SKM-1 treated with dmso at 0.1 percent for 144 hours (cell line): ENCODE data around the gene MMRN2.
"Not testable (repeated sequence)": the region's sequence is repeated elsewhere in the genome, so short reads cannot be mapped to it uniquely, and the experiment has no call there.

Experiments used
- DNase-seq: peaks from one replicate; lab custom pipeline; 2025; ENCODE audit not compliant: unreplicated experiment; lab: John Stamatoyannopoulos, UW

The MMRN2 gene

DNA sequence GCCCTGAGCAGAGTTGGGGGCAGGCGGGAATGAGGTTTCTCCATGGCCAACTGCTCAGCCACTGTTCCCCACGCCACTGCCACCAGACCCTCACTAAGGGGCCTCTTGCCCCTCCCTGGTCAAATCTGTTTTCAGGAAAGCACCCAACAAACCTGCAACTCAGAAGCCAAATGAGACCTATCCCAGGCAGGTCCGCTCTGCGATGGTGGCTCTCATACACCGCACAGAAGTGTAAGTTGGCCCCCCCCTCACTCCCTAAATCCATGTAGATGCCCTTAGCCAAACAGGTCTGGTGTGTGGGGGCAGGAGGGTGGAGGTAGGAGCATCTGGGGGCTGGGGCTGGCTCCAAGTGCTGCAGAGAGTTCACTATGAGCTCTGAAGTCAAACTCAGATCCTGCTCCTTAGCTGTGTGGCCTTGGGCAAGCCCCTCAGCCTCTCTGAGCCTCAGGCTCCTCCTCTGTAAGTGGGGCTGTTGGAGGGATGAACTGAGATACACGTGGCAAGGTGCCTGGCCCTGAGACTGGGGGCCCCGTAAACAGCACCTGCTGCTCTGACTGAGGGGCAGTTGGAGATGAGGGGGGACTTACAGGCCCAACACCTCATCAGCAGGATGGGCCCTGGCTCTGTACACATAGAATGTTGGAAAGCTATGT is 1.1 kb downstream of the MMRN2 start:
- no peak for DNase-seq

DNA sequence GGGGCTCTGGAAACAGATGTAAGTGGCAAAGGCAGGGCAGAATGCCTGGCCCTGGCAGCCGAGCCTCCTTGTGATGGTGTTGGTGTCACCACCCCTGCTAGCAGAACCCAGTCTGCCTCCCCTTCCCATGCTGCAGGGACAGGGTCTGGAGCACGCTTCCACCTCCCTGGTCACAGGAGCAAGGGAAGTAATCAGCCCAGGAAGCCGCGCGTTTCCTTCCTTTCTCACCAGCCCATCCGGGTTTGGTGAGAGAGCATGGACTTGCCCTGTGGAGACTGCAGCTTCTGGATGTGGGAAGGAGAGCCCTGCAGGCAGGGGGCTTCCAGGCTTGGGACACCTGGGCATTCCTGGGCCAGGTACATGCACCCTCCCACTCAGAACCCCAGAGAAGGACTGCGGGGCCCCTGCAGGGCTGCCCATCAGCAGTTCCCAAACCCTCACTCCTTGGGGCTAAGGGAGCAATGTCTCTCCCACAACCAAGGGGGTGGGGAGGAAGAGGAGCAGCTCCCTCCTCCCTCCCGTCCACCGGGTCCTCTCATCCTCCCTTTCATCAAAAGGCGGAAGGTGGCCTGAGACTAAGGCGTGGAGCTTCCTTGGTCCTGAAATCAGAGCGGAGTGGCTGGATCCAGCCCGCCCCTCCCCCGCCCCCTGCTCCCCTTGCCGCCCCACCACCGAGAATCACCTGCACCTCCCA is 1.8 kb downstream of the MMRN2 start:
- DNase-seq, result no peak

- DNase-seq, result no peak
Observed at GRCh38 chr10:86954681-86955500, 2.5 kb downstream of the MMRN2 start.

DNA sequence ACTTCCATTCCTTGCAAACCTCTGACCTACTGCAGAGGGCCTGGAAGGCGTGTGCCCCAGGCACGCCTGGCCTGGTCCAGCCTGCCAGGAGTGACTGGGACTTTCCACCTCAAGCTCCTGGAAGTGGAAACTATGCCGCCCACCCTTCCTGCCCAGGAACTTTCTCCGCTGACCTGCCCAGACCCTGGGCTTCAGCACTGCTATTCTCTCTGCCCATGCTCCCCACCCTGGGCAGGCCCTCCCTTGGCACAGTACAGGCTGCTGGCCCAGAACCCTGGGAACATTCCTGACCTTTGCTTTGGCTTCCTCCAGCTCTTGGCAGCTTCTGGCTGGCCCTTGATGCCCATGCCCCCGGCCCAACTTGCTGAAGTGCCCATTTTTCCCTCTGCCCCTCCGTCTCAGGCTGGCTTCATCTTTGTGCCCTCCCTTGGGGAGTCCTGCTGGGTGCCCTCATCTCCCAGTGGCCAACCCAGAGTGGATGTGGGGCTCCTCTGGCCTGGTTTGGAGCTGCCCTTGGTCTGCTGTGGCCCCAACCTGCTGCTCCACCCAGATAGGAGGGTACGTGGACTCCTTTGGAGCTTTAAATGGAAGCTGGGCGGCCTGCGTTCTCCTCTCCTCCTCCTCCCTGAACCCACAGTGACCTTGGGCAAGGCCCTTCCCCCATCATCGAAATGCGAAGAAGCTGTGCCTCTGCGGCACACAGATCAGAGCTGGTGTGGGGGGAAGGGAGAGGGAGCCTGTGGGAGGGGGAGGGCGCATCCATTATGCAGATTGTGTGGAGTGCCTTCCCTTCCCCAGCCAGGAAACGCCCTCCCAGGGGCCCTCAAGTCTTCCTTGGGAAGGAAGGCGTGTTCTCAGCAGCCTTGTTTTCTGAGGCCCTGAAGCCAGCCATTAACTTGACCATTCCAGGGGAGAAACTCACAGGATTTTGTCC is 3.4 kb downstream of the MMRN2 start:
- DNase-seq, result no peak

- not testable (repeated sequence) for DNase-seq
Observed at GRCh38 chr10:86952697-86953096, 4.7 kb downstream of the MMRN2 start.

DNA sequence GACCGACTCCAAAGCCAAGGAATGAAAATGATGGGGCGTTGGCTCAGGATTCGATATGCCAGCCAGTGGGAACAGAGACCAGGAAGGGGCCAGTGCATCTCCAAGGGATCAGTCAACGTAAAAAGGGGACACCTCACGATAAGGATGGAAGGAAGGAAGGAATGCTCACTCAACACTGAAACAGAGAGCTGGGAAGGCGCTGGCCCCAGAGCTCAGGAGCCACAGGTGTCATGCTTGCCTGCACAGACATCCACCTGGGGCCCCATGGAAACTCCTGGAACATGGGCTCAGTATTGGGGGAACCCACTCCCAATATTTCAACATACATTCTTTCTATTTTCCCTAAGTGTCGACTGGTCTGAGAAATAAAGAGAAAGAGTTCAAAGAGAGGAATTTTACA is 5.3 kb downstream of the MMRN2 start:
- DNase-seq, result no peak

GRCh38 chr10:86951184-86951761 is 6.1 kb downstream of the MMRN2 start:
- no peak for DNase-seq

DNA sequence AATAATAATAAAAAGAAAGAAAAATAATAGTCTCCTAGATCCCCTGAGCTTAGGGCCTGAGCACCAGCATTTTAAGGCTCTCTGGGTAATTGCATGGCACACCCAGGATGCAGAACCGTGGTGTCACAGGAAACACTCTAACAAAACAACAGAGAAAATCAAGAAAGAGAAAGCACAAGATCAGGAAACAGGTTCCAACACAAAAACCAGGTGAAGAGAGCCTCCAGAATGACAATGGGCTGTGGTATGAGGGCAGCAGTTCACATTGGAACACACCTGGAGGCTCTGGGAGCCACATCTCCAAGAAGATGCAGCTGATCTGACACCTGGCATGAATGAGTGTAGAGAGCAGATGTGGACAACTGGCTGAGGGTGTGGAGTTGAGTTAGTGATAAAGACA is 7.1 kb downstream of the MMRN2 start:
- no peak for DNase-seq

DNA sequence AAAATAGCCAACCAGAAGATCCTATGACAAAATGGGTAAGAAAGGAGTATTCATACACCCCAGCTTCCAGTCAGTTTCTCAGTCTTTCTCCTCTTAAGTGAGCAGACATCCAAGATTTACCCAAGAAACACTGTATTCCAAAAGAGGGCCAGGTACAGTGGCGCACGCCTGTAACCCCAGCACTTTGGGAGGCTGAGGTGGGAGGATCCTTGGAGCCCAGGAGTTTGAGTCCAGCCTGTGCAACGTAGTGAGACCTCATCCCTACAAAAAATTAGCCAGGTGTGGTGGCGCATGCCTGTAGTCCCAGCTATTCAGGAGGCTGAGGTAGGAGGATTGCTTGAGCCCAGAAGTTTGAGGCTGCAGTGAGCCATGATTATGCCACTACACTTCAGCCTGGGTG is 9.6 kb downstream of the MMRN2 start:
- DNase-seq, result not testable (repeated sequence)

DNA sequence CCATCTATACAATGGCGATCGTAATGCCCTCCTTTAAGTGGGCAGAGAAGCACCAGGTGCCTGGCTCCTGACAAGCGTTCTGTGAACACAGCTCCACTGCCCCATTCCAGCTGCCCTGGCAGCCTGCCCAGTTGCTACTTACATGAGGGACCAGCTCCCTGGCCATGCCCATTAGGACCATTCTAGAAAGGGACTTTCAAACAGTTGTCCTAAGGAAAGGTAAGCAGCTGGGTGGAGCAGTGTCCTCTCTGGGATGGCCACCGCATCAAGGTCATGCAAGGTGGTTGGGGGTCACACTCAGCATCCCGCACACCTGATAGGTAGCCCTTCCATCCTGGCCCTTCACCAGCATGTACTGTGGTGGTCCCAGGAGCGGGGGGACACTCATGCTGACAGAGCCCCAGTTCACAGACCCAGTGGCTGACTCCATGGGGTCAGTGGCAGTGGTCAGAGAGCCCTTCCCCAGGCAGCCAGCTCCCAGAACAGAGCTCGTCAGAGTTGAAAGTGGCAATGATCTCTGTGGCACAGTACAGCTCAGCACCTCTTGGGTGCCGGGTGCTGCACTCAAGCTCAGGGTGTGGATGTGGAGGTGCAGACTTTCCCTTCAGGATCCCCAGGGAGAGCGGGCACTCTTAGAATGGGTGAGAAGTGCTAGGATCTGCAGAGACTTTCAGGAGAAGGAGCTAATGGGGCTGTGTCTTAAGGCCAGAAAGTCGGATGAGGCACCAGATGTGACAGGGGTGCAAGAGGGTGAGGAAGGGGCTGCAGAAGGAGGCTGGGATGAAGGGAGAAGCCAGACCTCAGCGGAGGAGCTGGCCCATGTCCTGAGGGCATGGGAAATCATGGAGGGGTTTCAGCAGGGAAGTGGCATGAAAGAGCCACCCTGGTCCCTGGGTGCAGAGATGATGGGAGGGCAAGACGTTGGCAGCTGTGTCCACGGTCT is 10.9 kb downstream of the MMRN2 start:
- DNase-seq, result no peak

GRCh38 chr10:86945361-86946212 is 11.8 kb downstream of the MMRN2 start:
- no peak for DNase-seq

DNA sequence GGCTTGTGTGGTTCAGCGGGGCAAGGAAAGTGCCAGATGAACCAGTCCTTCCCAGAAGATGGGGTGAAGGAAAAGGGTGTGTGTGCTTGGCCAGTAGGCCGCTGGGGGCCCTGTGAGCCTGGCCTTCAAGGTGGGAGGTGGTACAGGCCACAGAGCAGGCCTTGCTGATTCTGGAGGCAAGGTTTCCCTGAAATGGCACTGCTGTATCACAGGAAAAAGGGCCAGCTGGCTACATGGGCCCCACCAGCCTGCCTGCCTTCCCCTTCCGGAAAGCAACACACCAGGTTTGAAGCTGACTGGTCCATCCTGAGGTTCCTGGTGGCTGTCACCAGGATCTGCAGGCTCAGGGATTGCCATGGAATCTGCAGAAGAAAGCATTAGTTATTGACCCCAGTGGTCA is 12.5 kb downstream of the MMRN2 start:
- no peak for DNase-seq

DNA sequence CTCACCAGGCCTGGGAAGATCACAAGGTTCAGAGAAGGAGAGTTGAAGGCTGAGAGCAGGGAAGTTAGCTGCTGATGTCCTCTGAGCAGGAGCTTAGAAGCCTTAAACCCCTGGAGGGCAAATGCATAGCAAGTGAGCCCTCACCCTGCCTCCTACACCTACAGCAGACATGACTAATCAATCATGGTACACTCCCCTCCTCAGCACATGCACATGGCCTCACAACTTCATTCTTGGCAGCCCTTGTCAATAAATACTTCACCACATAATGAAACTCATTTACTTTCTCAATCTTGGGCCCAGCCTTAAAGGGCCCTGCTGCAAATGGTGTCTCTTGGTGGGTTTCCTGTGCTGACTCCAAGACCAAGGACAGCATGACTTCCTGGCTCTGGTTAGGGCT is 12.9 kb downstream of the MMRN2 start:
- no peak for DNase-seq

DNA sequence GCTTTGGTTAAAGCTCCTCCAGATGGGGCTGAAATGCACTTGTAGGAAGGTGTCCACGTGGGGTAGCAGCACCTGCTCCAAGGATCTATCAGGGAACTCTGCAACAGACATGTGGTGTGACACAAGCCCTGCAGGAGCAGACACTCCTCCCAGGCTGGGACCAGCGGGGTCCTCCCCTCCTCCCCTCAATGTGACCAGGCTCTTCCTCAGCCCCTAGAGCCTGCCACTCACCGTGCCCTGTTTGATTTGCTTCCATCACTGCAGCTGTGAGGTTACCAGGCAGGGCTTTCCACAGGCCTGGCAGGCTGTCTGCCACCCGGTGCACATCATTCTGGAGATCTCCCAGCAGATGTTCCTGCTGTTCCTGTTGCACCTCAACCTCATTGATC is 13.4 kb downstream of the MMRN2 start:
- no peak for DNase-seq

GRCh38 chr10:86943316-86944030 is 13.9 kb downstream of the MMRN2 start:
- no peak for DNase-seq

GRCh38 chr10:86942441-86943315 is 14.7 kb downstream of the MMRN2 start:
- no peak for DNase-seq

DNA sequence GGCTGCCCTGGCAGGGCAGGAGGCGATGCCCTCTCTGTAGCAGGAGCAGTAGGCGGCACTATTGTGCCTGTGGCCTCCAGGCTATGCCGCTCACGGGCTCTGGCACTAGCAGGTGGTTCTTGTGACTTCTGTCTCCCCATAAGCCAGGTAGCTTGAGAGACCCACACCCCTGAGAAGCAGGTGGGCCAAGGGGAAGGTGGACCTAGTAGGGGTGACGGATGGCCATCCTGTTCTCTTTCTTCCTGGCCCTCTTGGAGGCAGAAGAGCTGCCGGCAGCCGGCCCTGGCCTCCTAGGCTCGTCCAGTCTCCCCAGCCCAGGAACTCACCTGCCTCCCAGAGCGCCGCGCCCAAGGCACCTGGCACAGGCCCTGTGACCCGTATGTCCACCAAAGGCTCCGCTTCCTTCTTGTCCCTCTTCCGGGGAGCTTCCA is 15.4 kb downstream of the MMRN2 start:
- no peak for DNase-seq
